Stomach smooth muscle (tissue), 2 donors: ENCODE measurements around the gene CEP72.
A peak's percentile ranks its signal among the peaks of the same experiment; 100 is the strongest.

ENCODE experiments used
- H3K27ac ChIP-seq: one replicate; pipeline ENCODE4 v1.7.0; 2013; ENCODE audit warnings: mild to moderate bottlenecking, low read length, inconsistent platforms
- H3K27me3 ChIP-seq, 2 donors: one replicate each; pipeline ENCODE4 v1.7.0; 2013; ENCODE audit warnings: low read length in 2 of 2; ENCODE audit not compliant: insufficient read depth in 2 of 2, control insufficient read depth in 1 of 2
- H3K36me3 ChIP-seq, 2 donors: one replicate each; pipeline ENCODE4 v1.7.0; 2013; ENCODE audit warnings: low read length in 2 of 2; ENCODE audit not compliant: control insufficient read depth in 2 of 2, insufficient read depth in 2 of 2
- H3K4me1 ChIP-seq: one replicate; pipeline ENCODE4 v1.7.0; 2013; ENCODE audit warnings: low read length; ENCODE audit not compliant: control insufficient read depth, insufficient read depth
- H3K4me3 ChIP-seq, 2 donors: one replicate each; pipeline ENCODE4 v1.7.0; 2013; ENCODE audit warnings: low read length in 2 of 2
- H3K9ac ChIP-seq, 2 donors: one replicate each; pipeline ENCODE4 v1.7.0; 2013; ENCODE audit warnings: low read length in 2 of 2, mild to moderate bottlenecking in 1 of 2
- H3K9me3 ChIP-seq, 2 donors: one replicate each; pipeline ENCODE4 v1.7.0; 2013; ENCODE audit warnings: low read length in 2 of 2; ENCODE audit not compliant: control insufficient read depth in 2 of 2
- donor health status: healthy.
- donor health status: Pancreatic carcinoma.

CEP72 gene, protein sequence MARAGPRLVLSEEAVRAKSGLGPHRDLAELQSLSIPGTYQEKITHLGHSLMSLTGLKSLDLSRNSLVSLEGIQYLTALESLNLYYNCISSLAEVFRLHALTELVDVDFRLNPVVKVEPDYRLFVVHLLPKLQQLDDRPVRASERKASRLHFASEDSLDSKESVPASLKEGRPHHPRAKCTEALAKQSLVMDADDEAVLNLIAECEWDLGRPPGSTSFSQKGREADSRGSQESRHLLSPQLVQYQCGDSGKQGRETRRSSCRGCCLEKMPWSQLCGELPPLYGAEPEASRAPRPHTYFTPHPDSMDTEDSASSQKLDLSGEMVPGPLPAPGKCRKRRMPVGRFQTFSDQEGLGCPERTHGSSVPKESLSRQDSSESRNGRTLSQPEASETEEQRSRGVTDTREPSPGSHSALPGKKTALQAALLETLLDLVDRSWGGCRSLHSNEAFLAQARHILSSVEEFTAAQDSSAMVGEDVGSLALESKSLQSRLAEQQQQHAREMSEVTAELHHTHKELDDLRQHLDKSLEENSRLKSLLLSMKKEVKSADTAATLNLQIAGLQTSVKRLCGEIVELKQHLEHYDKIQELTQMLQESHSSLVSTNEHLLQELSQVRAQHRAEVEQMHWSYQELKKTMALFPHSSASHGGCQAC

GRCh38 chr5:611731-612486 is at the start of gene CEP72:
CEP72 (plus strand) TSS chr5:612340; CDS start chr5:612362, 22 bp downstream.
- Histone ChIP-seq H3K27me3 (peaks cover 0 to 4% of the 10 kb centered on the region in 2 donors), H3K36me3 (no peaks in the 10 kb centered on the region), H3K4me1 (peaks cover 11% of the 10 kb centered on the region), H3K9ac (peak within 1 kb of the TSS; percentile 57 to 72), H3K9me3 (no peaks in the 10 kb centered on the region), H3K27ac (no peak within 1 kb of the TSS), H3K4me3 (peak within 1 kb of the TSS; percentile 73 to 80)

GRCh38 chr5:565782-566440 is 46.2 kb upstream of the CEP72 start:
- Histone ChIP-seq H3K9ac (no peak overlapping the region), H3K27me3 (peaks cover 20 to 22% of the 10 kb centered on the region in 2 donors), H3K4me1 (no peaks in the 10 kb centered on the region), H3K27ac (no peak overlapping the region), H3K4me3 (no peak overlapping the region), H3K36me3 (no peaks in the 10 kb centered on the region), H3K9me3 (peaks cover 0 to 4% of the 10 kb centered on the region in 2 donors)

DNA sequence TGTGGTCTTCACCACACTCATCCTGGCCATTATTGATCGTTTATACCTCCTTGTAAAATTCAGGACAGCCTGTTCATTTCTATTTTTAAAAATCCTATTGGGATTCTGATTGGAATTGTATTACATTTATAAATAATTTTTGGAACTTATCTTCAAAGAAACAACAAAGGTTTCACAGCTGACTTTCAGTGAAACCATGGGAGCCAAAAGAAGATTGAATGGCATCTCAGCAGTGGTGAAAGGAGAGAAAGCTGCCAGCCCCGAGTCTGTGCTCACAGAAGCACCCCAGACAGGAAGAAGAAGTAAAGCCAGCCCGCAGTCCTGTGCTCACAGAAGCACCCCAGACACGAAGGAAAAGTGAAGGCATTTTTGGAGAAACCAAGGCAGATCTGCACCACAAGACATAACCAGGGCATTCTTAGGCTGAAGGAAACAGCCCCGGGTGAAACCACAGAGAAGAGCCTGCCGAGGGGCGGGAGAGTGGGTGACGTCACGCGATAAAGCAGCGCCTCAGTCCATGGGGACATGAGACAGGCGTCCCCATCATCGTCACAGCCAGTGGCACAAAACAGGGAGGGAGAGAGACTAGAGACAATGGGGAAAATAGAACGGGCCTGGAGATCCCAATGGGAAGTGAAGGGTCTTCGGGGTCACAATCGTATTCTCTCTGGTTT is 45.4 kb upstream of the CEP72 start:
- H3K4me1 ChIP-seq: no peaks in the 10 kb centered on the region
- no peaks in the 10 kb centered on the region for H3K36me3 ChIP-seq
- no peak overlapping the region for H3K4me3 ChIP-seq
- no peak overlapping the region for H3K9ac ChIP-seq
- no peak overlapping the region for H3K27ac ChIP-seq
- peaks cover 18 to 19% of the 10 kb centered on the region in 2 donors for H3K27me3 ChIP-seq
- H3K9me3 ChIP-seq: peaks cover 0 to 4% of the 10 kb centered on the region in 2 donors

DNA sequence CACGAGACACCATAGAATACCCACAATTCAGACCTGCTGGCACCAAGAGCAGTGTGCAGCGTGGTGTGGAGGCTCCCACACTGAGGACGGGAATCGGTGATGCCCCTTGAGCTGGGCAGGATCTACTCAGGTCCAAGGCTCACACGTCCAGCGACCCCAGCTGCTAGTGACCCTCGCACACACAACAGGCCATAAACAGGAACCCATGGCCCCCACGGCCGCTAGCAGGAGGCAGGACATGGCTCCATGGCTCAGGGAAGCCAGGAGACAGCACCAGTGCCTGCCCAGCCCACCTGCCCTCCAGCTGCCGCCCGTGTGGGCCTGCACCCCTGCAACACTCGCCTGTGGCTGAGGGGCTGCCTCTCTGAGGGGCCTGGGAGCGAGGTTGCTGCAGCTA is 44.5 kb upstream of the CEP72 start:
- H3K27ac ChIP-seq: no peak overlapping the region
- no peak overlapping the region for H3K9ac ChIP-seq
- peaks cover 2% of the 10 kb centered on the region for H3K4me1 ChIP-seq
- peaks cover 18 to 22% of the 10 kb centered on the region in 2 donors for H3K27me3 ChIP-seq
- H3K4me3 ChIP-seq: no peak overlapping the region
- H3K9me3 ChIP-seq: peaks cover 0 to 4% of the 10 kb centered on the region in 2 donors
- H3K36me3 ChIP-seq: no peaks in the 10 kb centered on the region

- Histone ChIP-seq H3K27ac (no peak overlapping the region), H3K4me3 (no peak overlapping the region), H3K9ac (no peak overlapping the region), H3K36me3 (no peaks in the 10 kb centered on the region), H3K27me3 (peaks cover 18 to 22% of the 10 kb centered on the region in 2 donors), H3K9me3 (peaks cover 0 to 4% of the 10 kb centered on the region in 2 donors), H3K4me1 (peaks cover 2% of the 10 kb centered on the region)
These were observed 43.9 kb upstream of the CEP72 start for GRCh38 chr5:568061-568781.

- Histone ChIP-seq H3K4me1 (peaks cover 2% of the 10 kb centered on the region), H3K9ac (no peak overlapping the region), H3K9me3 (peaks cover 0 to 4% of the 10 kb centered on the region in 2 donors), H3K4me3 (no peak overlapping the region), H3K27ac (no peak overlapping the region), H3K27me3 (peaks cover 18 to 22% of the 10 kb centered on the region in 2 donors), H3K36me3 (no peaks in the 10 kb centered on the region)
These were observed 43.3 kb upstream of the CEP72 start for GRCh38 chr5:568809-569208.

- H3K27ac ChIP-seq: no peak overlapping the region
- H3K9me3 ChIP-seq: peaks cover 0 to 4% of the 10 kb centered on the region in 2 donors
- no peak overlapping the region for H3K4me3 ChIP-seq
- H3K4me1 ChIP-seq: peaks cover 2% of the 10 kb centered on the region
- no peak overlapping the region for H3K9ac ChIP-seq
- peaks cover 18 to 22% of the 10 kb centered on the region in 2 donors for H3K27me3 ChIP-seq
- no peaks in the 10 kb centered on the region for H3K36me3 ChIP-seq
These were observed 42.7 kb upstream of the CEP72 start for GRCh38 chr5:569358-569867.

GRCh38 chr5:569868-570361 is 42.2 kb upstream of the CEP72 start:
- no peak overlapping the region for H3K27ac ChIP-seq
- no peaks in the 10 kb centered on the region for H3K36me3 ChIP-seq
- H3K4me1 ChIP-seq: peaks cover 2% of the 10 kb centered on the region
- peaks cover 18 to 22% of the 10 kb centered on the region in 2 donors for H3K27me3 ChIP-seq
- H3K9me3 ChIP-seq: peaks cover 0 to 4% of the 10 kb centered on the region in 2 donors
- no peak overlapping the region for H3K9ac ChIP-seq
- H3K4me3 ChIP-seq: no peak overlapping the region

DNA sequence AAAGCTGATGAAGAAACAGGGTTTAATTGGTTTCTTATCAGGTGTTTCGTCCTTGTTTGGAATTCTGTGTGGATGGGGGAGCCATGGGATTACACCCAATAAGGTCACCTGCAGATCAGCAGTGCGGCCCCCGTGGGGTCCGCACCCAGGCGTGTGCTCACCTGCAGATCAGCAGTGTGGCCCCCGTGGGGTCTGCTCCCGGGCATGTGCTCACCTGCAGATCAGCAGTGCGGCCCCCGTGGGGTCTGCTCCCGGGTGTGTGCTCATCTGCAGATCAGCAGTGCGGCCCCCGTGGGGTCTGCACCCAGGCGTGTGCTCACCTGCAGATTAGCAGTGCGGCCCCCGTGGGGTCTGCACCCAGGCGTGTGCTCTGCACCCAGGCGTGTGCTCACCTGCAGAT is 41.7 kb upstream of the CEP72 start:
- Histone ChIP-seq H3K36me3 (no peaks in the 10 kb centered on the region), H3K4me3 (no peak overlapping the region), H3K9ac (no peak overlapping the region), H3K4me1 (peaks cover 2% of the 10 kb centered on the region), H3K27ac (no peak overlapping the region), H3K9me3 (peaks cover 0 to 6% of the 10 kb centered on the region in 2 donors), H3K27me3 (peaks cover 18 to 22% of the 10 kb centered on the region in 2 donors)
